Activated T-cell treated with anti-CD3 and anti-CD28 coated beads for 48 hours (primary cell): Measurements from ENCODE around the gene NPIPA2.
"Not testable (repeated sequence)": the region's sequence is repeated elsewhere in the genome, so short reads cannot be mapped to it uniquely, and the experiment has no call there.

ENCODE experiments used
- DNase-seq: peaks from one replicate; pipeline ENCODE4 v3.0.0-alpha.2; 2020; ENCODE audit warnings: low read depth

The NPIPA2 gene

GRCh38 chr16:14742273-14743128 is at the start of gene NPIPA2:
Gene NPIPA2, plus strand, starts transcription at chr16:14742533. Its CDS starts 5,533 bp downstream, at chr16:14748066.
- not testable (repeated sequence) for DNase-seq

- DNase-seq, result not testable (repeated sequence)
These were observed 48.2 kb upstream of the NPIPA2 start, which contains the start of gene PLA2G10 for GRCh38 chr16:14694129-14694528. Gene PLA2G10, minus strand, starts transcription at chr16:14694308. Its CDS starts 79 bp downstream, at chr16:14694229.

- DNase-seq, result not testable (repeated sequence)
These were observed 40.5 kb upstream of the NPIPA2 start for GRCh38 chr16:14701859-14702258.

GRCh38 chr16:14702672-14703071 is 39.7 kb upstream of the NPIPA2 start:
- DNase-seq, result not testable (repeated sequence)

- not testable (repeated sequence) for DNase-seq
These were observed 38.9 kb upstream of the NPIPA2 start, which contains the start of gene NPIPA3 for GRCh38 chr16:14703156-14704011. Gene NPIPA3, plus strand, starts transcription at chr16:14703411. Its CDS starts 5,533 bp downstream, at chr16:14708944.

- not testable (repeated sequence) for DNase-seq
These were observed 9.1 kb upstream of the NPIPA2 start for GRCh38 chr16:14733233-14733632.

GRCh38 chr16:14740832-14741385 is 1.4 kb upstream of the NPIPA2 start:
- not testable (repeated sequence) for DNase-seq

- not testable (repeated sequence) for DNase-seq
These were observed 539 bp upstream of the NPIPA2 start for GRCh38 chr16:14741794-14742193.

- DNase-seq, result not testable (repeated sequence)
These were observed 31.3 kb downstream of the NPIPA2 start for GRCh38 chr16:14773654-14774053.

- DNase-seq, result not testable (repeated sequence)
These were observed 33.3 kb downstream of the NPIPA2 start for GRCh38 chr16:14775624-14776023.

- DNase-seq, result not testable (repeated sequence)
These were observed 34.4 kb downstream of the NPIPA2 start for GRCh38 chr16:14776763-14777162.

- DNase-seq, result not testable (repeated sequence)
These were observed 37.1 kb downstream of the NPIPA2 start for GRCh38 chr16:14779368-14779877.

- DNase-seq, result not testable (repeated sequence)
These were observed 43.8 kb downstream of the NPIPA2 start for GRCh38 chr16:14786180-14786579.

- DNase-seq, result not testable (repeated sequence)
These were observed 47.2 kb downstream of the NPIPA2 start for GRCh38 chr16:14789577-14789976.

GRCh38 chr16:14790320-14790956 is 48.1 kb downstream of the NPIPA2 start:
- DNase-seq, result not testable (repeated sequence)

GRCh38 chr16:14792914-14793313 is 50.6 kb downstream of the NPIPA2 start:
- not testable (repeated sequence) for DNase-seq

- not testable (repeated sequence) for DNase-seq
These were observed 55.2 kb downstream of the NPIPA2 start for GRCh38 chr16:14797558-14797957.

GRCh38 chr16:14803577-14803976 is 61.2 kb downstream of the NPIPA2 start:
- not testable (repeated sequence) for DNase-seq

GRCh38 chr16:14807184-14807678 is 64.9 kb downstream of the NPIPA2 start:
- not testable (repeated sequence) for DNase-seq

- DNase-seq, result not testable (repeated sequence)
These were observed 71.6 kb downstream of the NPIPA2 start for GRCh38 chr16:14813890-14814289.
